K562 (cell line): ENCODE measurements around the gene BAG2. TPM values are rescaled to one million over a fixed set of nuclear protein-coding genes. Genes with fewer than 3 reads are reported as not detected.

ENCODE experiments used
- ARID3B ChIP-seq: fragments of 250-450 bp; sonication (Bioruptor Pico); IDR thresholded peaks from 2 replicates; pipeline ENCODE4 v1.4.0; 2020; ENCODE audit warnings: borderline replicate concordance
- E2F4 ChIP-seq: sonication (generic); formaldehyde crosslinking; IDR thresholded peaks from 2 replicates; pipeline ENCODE4 v1.8.0; 2022; ENCODE audit warnings: mild to moderate bottlenecking, low read depth, missing genetic modification reagents
- HNRNPLL ChIP-seq: fragments of 200-400 bp; formaldehyde crosslinking; IDR thresholded peaks from 2 replicates; pipeline ENCODE4 v1.6.1; 2017; ENCODE audit warnings: low read length, low read depth, mild to moderate bottlenecking; ENCODE audit not compliant: poor library complexity, severe bottlenecking
- ID3 ChIP-seq, 2 experiments: fragments of 250-450 bp in 1 of 2; fragments of 450-650 bp in 1 of 2; sonication (Bioruptor Pico) in 1 of 2; IDR thresholded peaks; 2 replicates each; pipeline versions ENCODE4 v1.6.1 to v1.8.0; 2016 to 2021; ENCODE audit warnings: mild to moderate bottlenecking in 2 of 2, moderate library complexity in 2 of 2, missing compliant biosample characterization in 1 of 2, missing genetic modification characterization in 1 of 2
- KLF10 ChIP-seq: fragments of 250-450 bp; sonication (Bioruptor Pico); IDR thresholded peaks from 2 replicates; pipeline ENCODE4 v1.6.1; 2021; ENCODE audit warnings: matching md5 sums
- MTA2 ChIP-seq: fragments of 450-650 bp; IDR thresholded peaks from 2 replicates; pipeline ENCODE4 v1.6.1; 2016; ENCODE audit warnings: low read depth
- NCOA4 ChIP-seq: fragments of 450-650 bp; IDR thresholded peaks from 2 replicates; pipeline ENCODE4 v1.6.1; 2018; ENCODE audit warnings: mild to moderate bottlenecking; ENCODE audit not compliant: partially characterized antibody
- NCOR1 ChIP-seq: fragments of 450-650 bp; IDR thresholded peaks from 2 replicates; pipeline ENCODE4 v1.6.1; 2016; ENCODE audit warnings: mild to moderate bottlenecking, moderate library complexity
- NR2F6 ChIP-seq: fragments of 450-650 bp; formaldehyde crosslinking; IDR thresholded peaks from 2 replicates; pipeline ENCODE4 v1.4.0; 2020; ENCODE audit warnings: mild to moderate bottlenecking
- RB1 ChIP-seq: fragments of 450-650 bp; IDR thresholded peaks from 2 replicates; pipeline ENCODE4 v1.6.1; 2017; ENCODE audit warnings: low read depth, mild to moderate bottlenecking
- RBBP5 ChIP-seq: fragments of 200-600 bp; sonication (generic); IDR thresholded peaks from 2 replicates; pipeline ENCODE4 v1.6.1; 2012; ENCODE audit warnings: borderline replicate concordance, mild to moderate bottlenecking, low read length, control low read depth, inconsistent platforms; ENCODE audit not compliant: insufficient read depth, poor library complexity, severe bottlenecking
- SMARCE1 ChIP-seq: fragments of 450-650 bp; IDR thresholded peaks from 2 replicates; pipeline ENCODE4 v1.7.1; 2016; ENCODE audit warnings: mild to moderate bottlenecking
- SREBF1 ChIP-seq: fragments of 150-350 bp; IDR thresholded peaks from 2 replicates; pipeline ENCODE4 v1.6.1; 2014; ENCODE audit warnings: antibody characterized with exemption, low read depth, low read length, borderline replicate concordance
- TSC22D4 ChIP-seq: fragments of 450-650 bp; IDR thresholded peaks from 2 replicates; pipeline ENCODE4 v1.6.1; 2016; ENCODE audit warnings: missing genetic modification characterization, missing biosample characterization, control low read depth
- ZNF239 ChIP-seq: fragments of 250-450 bp; sonication (Bioruptor Pico); IDR thresholded peaks from 2 replicates; pipeline ENCODE4 v1.4.0; 2020; ENCODE audit warnings: mild to moderate bottlenecking
- ZNF274 ChIP-seq: IDR thresholded peaks from 2 replicates; pipeline ENCODE4 v1.6.1; 2011; ENCODE audit warnings: low read depth, mild to moderate bottlenecking, low read length, moderate library complexity, borderline replicate concordance
- ZSCAN29 ChIP-seq: fragments of 450-650 bp; IDR thresholded peaks from 2 replicates; pipeline ENCODE4 v1.6.1; 2017
- polyA plus RNA-seq, 8 experiments: library from polyadenylated mRNA; depleted of rRNA in 4 of 8; stranded (reverse) in 5 of 8; unstranded in 3 of 8; fragments of >200 nt; fragmentation: Nextera tagmentation in 2 of 8; fragmentation: Illumina TruSeq in 1 of 8; extraction: Ambion mirVana in 2 of 8; extraction: Trizol in 1 of 8; gene quantifications; 2 replicates each; pipeline versions ENCODE4 v1.2.1 to v1.2.3, GENCODE V29; 2011 to 2014; ENCODE audit warnings: inconsistent platforms in 1 of 8, missing spikeins in 1 of 8
- total RNA-seq, 7 experiments: library from RNA; depleted of rRNA in 6 of 7; stranded (reverse); fragments of >200 nt in 6 of 7; fragmentation: Illumina TruSeq in 2 of 7; extraction: Trizol in 2 of 7; gene quantifications; 2 replicates each; pipeline versions ENCODE4 v1.2.1 to v1.2.3, GENCODE V29; 2011 to 2021; ENCODE audit warnings: low replicate concordance in 1 of 7
- TF ChIP-seq, protein P1 (sequence below): sonication (generic); formaldehyde crosslinking; IDR thresholded peaks from 2 replicates; pipeline ENCODE4 v1.8.1; 2023; ENCODE audit warnings: mild to moderate bottlenecking, missing genetic modification reagents
- TF ChIP-seq, protein P2 (sequence below): IDR thresholded peaks from 3 replicates; pipeline ENCODE4 v1.6.1; 2011; ENCODE audit warnings: borderline replicate concordance, mild to moderate bottlenecking, moderate library complexity; ENCODE audit not compliant: insufficient read length; ENCODE audit errors: extremely low read depth

Gene BAG2
- total and polyA plus RNA-seq, 9 of the 15 experiments (the other 6 are each of a cell fraction or from before 2014, with no cell fraction given) = 12.8 to 20.7 (median 17.6) TPM

GRCh38 chr6:57221191-57221935 is 49.2 kb downstream of the BAG2 start (continued):
- TF ChIP-seq E2F4 (no peak), ARID3B (no peak), MTA2 (no peak), RB1 (no peak; the same call in 1 of the 2 replicates), KLF10 (CRISPR knock-in tag) (no peak), SMARCE1 (0 out of 2 replicates have a peak, but pooled peaks have one; percentile 43), NCOR1 (no peak), ZSCAN29 (no peak), ZNF239 (no peak), HNRNPLL (peak; percentile 16), NR2F6 (CRISPR knock-in tag) (no peak), RBBP5 (no peak), SREBF1 (no peak), ID3 (CRISPR knock-in tag; IDR thresholded peaks at IDR 0.05) (no peak), ID3 (tag; IDR thresholded peaks at IDR 0.05) (no peak), ZNF274 (no peak), TSC22D4 (tag) (no peak), NCOA4 (no peak)
- TF ChIP-seq, protein P1, sequence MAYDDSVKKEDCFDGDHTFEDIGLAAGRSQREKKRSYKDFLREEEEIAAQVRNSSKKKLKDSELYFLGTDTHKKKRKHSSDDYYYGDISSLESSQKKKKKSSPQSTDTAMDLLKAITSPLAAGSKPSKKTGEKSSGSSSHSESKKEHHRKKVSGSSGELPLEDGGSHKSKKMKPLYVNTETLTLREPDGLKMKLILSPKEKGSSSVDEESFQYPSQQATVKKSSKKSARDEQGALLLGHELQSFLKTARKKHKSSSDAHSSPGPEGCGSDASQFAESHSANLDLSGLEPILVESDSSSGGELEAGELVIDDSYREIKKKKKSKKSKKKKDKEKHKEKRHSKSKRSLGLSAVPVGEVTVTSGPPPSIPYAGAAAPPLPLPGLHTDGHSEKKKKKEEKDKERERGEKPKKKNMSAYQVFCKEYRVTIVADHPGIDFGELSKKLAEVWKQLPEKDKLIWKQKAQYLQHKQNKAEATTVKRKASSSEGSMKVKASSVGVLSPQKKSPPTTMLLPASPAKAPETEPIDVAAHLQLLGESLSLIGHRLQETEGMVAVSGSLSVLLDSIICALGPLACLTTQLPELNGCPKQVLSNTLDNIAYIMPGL (CRISPR knock-in tag) = peak; percentile 37; the same call in 1 of the 2 replicates
- TF ChIP-seq, protein P2, sequence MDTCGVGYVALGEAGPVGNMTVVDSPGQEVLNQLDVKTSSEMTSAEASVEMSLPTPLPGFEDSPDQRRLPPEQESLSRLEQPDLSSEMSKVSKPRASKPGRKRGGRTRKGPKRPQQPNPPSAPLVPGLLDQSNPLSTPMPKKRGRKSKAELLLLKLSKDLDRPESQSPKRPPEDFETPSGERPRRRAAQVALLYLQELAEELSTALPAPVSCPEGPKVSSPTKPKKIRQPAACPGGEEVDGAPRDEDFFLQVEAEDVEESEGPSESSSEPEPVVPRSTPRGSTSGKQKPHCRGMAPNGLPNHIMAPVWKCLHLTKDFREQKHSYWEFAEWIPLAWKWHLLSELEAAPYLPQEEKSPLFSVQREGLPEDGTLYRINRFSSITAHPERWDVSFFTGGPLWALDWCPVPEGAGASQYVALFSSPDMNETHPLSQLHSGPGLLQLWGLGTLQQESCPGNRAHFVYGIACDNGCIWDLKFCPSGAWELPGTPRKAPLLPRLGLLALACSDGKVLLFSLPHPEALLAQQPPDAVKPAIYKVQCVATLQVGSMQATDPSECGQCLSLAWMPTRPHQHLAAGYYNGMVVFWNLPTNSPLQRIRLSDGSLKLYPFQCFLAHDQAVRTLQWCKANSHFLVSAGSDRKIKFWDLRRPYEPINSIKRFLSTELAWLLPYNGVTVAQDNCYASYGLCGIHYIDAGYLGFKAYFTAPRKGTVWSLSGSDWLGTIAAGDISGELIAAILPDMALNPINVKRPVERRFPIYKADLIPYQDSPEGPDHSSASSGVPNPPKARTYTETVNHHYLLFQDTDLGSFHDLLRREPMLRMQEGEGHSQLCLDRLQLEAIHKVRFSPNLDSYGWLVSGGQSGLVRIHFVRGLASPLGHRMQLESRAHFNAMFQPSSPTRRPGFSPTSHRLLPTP = no peak
